Measurements from ENCODE around the gene CAGE1.
"Not testable (repeated sequence)": the region's sequence is repeated elsewhere in the genome, so short reads cannot be mapped to it uniquely, and the experiment has no call there.

CAGE1 gene

GRCh38 chr6:7334685-7335084 is 54.9 kb downstream of the CAGE1 start:
- no peak for FAIRE-seq

GRCh38 chr6:7332090-7332745 is 57.3 kb downstream of the CAGE1 start:
- FAIRE-seq: no peak

- FAIRE-seq: no peak
These were observed 58.1 kb downstream of the CAGE1 start for GRCh38 chr6:7331452-7331851.

GRCh38 chr6:7328243-7328642 is 61.3 kb downstream of the CAGE1 start:
- no peak for FAIRE-seq

- no peak for FAIRE-seq
These were observed 63.8 kb downstream of the CAGE1 start for GRCh38 chr6:7325750-7326149.

- no peak for FAIRE-seq
These were observed 65.0 kb downstream of the CAGE1 start for GRCh38 chr6:7324520-7324919.

- FAIRE-seq: no peak
These were observed 66.5 kb downstream of the CAGE1 start for GRCh38 chr6:7323074-7323473.

GRCh38 chr6:7321866-7322265 is 67.7 kb downstream of the CAGE1 start:
- not testable (repeated sequence) for FAIRE-seq

- FAIRE-seq: not testable (repeated sequence)
These were observed 70.1 kb downstream of the CAGE1 start for GRCh38 chr6:7319406-7319805.

GRCh38 chr6:7317538-7317937 is 72.0 kb downstream of the CAGE1 start:
- FAIRE-seq: no peak

- no peak for FAIRE-seq
These were observed 72.6 kb downstream of the CAGE1 start for GRCh38 chr6:7316658-7317533.

GRCh38 chr6:7315948-7316365 is 73.6 kb downstream of the CAGE1 start:
- FAIRE-seq: no peak

- not testable (repeated sequence) for FAIRE-seq
These were observed 74.2 kb downstream of the CAGE1 start for GRCh38 chr6:7315087-7315947.

- FAIRE-seq: no peak
These were observed 75.1 kb downstream of the CAGE1 start for GRCh38 chr6:7314414-7314813.

- FAIRE-seq: no peak
These were observed 75.9 kb downstream of the CAGE1 start for GRCh38 chr6:7313505-7314165.

- peak; percentile 83 for FAIRE-seq
These were observed 76.7 kb downstream of the CAGE1 start, which contains the start of gene SSR1 for GRCh38 chr6:7312616-7313504. SSR1 (minus strand) TSS chr6:7313199; CDS start chr6:7313120, 79 bp downstream.

GRCh38 chr6:7311917-7312615 is 77.5 kb downstream of the CAGE1 start:
- FAIRE-seq: no peak

GRCh38 chr6:7311176-7311575 is 78.4 kb downstream of the CAGE1 start:
- FAIRE-seq: no peak

GRCh38 chr6:7309050-7309449 is 80.5 kb downstream of the CAGE1 start:
- no peak for FAIRE-seq

GRCh38 chr6:7307533-7307932 is 82.0 kb downstream of the CAGE1 start:
- no peak for FAIRE-seq

GRCh38 chr6:7304821-7305220 is 84.7 kb downstream of the CAGE1 start:
- FAIRE-seq: no peak
